Stimulated activated CD4-positive, alpha-beta T cell treated with anti-CD3 and anti-CD28 coated beads, TNF-alpha, amount 100 ng/mL, for 1 hour (primary cell): ENCODE results near the gene EVA1A.

Experiments
- DNase-seq, 3 donors: peaks; one replicate each; pipeline ENCODE4 v3.0.0-alpha.2; 2020; ENCODE audit warnings: low read depth in 3 of 3, low spot score in 1 of 3

Gene EVA1A

DNA sequence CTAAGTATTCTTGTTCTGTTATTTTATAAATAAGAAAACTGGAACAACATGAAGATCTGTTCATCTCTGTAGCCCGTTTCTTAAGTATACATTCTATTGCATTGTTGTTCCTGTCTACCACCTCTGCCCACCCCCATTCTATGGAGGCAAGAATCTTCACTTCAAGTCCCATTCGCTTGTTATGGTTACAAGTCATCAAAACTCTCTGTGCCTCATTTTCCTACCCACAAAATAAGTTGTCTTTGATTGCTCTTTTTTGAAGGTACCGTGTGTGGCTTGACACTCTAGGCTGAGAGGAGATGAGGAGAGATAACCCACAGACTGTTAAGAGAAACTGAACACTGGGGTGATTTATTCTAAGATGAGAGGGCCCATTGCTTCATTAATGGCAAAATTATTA is 2.9 kb upstream of the EVA1A start:
- no peak for DNase-seq

DNA sequence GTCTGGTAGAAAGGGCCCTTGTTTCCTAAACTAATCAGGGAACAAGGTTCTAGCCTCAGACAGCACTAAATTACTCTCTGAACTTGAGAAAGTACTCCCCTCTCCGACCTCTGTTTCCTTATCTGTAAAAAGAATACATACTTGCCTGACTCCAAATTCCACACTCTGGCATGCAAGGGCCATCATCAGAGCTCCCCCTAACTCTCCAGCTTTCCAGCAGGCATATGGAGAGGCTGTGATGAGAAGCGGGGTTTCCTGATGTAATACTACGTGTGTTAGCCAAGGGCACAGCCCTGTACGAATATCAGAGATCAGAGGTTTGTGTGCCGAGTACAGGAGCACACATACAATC is 1.8 kb upstream of the EVA1A start:
- no peak for DNase-seq

DNA sequence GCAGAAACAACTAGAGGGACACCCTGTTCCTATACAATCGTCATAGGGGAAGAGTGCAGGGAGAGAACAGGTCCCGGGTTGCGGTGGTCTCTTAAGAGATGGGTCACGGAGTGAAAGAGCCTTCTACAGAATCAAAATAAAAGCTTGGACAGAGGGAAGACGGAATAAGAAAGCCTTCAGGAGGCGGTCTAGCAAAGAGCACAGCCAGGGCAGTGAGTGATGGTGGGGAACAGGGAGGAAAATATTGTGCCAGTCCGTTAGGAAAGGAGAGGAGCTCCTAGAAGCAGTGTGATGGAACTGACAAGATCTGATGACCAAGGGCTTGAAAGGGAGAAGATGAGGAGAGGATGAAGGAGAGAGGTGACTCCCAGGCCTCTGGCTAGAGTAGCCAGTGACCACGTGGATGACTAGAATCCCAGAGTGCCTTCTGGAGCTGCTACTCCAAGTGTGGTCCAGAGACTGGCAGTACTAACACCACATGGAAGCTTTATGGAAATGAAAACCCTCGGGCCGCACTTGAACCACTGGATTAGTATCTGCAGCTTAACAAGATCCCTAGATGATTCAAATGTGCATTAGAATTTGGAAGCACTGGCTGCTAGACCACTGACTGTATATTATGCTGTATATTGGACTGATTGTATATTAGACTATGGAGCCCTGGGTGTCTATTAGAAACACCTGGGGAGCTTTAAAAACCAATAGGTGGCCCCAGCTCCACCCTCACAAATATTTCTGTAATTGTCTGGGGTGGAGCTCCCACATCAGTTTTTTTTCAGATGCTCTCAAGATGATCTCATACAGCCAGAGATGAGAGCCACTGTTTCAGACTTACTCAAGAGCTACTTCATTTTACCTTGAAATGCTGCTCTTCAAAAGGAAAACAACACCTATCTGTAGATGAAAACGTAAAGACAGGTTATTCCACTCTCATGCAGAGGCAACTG is 1.1 kb upstream of the EVA1A start:
- no peak for DNase-seq

DNA sequence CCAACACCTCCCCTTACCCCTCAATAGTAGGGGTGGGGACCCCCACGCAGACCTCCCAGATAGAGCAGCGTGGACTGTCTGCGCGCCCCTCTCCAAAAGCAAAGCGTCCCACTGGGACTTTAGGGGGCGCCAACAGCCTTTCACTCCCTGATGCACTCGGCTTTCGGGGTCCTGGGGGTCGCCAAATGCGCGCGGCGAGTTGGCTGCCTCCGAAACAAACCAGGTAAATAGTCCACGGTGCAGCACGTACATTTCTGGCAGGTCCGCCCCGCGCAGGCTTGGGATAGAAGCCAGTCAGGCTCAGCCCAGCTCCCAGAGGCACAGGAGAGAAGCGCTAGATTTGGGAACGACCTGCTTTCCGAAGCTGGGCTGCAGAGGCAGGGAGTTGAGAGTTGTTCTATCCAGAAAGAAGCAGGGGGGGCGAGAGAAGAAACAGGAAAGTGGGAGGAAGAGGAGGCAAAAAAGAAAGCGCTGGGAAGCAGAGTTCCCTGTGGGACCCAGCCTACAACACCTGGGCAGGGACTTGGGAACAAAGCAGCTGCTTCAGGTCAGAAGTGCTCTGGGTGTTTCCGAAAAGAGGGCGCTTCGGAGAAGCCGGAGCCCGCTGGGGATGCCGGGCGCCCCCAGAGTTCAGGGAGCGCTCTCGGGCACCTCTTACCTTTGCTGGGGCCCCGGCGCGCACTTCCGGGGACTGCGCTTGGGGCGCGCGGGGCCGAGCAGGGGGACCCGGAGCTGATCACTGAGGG is 544 bp downstream of the EVA1A start:
- DNase-seq: no peak

DNA sequence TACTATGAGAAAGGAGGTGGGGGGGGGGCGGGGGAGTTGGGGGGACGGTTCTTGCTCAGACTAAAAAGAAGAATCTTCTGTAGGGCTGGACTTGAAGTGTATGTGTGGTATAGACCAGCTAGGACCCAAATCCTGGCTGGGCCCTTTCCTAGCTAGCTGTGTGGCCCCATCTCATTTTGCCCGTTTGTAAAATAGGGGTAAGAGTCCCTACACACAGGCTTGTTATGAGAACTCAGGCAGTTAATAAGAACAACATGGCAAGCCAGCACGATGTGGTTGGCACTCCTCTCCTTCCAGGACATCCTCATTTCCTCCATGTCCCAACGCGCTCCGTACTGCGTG is 1.1 kb downstream of the EVA1A start:
- no peak for DNase-seq

DNA sequence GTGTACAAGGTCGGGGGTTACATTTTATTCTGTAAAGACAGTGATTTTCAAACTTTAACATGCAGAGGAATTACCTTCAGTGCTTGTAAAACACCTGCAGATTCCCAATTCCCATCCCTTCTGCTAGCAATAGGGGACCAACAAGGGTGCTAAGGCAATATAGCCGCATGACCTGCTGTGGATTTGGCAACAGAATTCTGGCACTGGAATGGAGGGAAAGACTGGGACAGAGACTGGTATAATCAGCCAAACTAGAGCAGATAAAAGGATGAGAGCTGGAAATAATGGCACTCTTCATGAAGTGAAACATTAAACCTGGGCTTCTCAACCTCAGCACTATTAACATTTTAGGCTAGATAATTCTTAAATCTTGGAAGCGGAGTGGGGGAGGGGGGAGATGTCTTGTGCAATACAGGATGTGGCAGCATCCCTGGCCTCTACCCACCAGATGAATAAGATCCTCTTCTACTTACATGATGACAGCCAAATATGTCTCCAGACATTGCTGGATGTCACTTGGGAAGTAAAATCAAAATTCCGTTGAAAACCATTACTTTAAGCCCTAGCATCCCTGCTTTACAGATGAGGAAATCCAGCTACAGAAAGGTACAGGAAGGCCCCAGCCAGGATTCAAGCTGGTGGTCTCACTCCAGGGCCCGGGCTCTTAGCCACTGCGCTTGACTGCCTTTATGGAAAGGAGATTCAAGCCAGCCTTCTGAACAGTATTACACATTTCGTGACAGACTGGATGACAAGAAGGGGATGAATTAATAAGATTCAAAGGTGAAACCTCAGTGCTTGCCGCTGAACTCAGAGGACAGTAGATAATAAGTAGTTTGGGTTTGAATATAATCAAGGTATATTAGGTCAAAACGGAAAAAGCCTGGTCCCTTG is 1.7 kb downstream of the EVA1A start:
- no peak for DNase-seq

DNA sequence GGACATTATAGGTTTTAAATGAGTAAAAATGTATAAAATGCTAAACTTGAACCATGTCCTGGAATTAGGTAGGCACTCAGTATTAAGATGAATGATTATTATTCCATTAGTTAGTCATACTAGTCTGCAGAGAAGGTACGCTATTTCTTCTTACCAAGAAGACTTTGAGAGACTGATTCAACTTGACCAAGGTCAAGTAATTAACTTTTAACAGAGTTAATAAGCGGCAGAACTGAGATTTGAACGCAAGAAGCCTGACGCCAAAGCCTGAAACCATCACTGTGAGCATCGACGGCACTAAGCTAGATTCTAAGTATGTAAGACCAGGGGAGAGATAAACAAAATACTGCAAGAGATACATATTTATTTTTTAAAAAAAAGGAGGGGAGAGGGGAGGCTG is 2.6 kb downstream of the EVA1A start:
- DNase-seq: no peak

DNA sequence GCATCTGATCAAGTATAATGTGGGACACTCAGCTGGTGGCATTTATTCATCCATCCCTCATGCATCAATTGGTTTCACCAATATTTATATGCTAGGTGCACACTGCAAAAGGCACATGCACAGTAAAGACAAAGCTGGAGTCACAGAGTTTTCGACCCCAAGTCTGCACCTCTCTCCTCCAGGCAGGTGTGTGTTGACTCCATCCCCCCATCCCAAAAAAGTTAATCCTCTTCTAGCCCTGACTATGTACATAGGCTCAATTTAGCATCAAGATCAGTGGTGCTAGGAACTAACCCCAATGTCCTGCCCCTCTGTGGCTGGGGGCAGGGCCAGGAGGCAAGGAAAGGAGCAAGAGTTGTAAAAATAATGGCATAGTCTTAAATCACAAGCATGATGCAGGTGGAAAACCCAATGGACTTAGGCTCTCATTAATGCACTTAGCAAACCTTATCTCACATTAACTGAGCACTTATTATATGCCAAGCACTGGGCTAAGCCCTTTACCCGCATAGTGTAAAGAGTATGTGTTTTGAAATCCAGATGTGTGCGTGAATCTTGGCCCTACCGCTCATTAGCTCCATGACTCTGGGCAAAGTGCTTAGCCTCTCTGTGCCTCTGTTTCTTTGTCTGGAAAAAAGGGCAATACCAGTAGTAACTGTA is 3.1 kb downstream of the EVA1A start:
- no peak for DNase-seq

DNA sequence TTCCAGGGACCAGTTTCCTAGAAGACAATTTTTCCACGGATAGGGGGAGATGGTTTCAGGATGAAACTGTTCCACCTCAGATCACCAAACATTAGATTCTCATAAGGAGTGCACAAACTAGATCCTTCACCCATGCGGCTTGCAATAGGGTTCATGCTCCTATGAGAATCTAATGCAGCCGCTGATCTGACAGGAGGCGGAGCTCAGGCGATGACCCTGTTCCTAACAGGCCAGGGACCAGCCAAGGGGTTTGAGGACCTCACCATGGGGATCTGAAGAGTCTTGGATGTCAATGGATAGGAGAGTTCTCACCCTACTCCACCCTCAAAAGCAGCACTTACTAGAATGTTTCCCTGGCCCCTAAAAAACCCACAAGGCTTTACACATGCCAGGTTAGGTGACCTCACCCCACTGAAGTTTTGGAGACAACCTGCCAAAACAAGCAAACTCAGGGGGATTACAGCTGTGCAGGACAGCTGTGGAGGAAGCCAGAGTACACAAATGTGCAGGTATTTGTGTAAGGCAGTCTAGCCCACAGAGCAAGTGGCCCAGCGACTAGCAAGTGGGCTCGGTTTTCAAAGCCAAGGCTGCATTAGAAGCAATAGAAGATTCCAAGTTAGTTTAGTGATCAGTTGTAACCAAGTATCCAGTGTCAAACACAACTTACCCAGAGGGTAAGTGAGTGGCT is 3.9 kb downstream of the EVA1A start:
- DNase-seq: no peak

DNA sequence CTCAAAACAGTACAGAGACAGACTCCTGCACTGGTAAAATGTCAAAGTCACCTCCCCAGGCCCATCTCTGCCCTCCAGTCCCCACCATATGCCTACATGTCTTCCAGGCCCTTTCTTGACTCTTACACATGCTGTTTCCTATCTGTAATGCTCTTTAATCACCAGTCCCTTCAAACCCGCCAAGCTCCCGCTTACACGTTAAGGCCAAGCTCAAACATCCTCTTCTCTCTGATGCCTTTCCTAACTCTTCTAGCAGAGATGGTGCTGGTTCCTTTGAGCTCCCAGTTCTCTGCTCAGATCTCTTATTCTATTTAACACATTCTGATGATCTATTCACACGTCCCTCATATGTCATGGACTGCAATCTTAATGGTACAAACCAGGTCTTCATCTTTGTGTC is 5.0 kb downstream of the EVA1A start:
- no peak for DNase-seq

DNA sequence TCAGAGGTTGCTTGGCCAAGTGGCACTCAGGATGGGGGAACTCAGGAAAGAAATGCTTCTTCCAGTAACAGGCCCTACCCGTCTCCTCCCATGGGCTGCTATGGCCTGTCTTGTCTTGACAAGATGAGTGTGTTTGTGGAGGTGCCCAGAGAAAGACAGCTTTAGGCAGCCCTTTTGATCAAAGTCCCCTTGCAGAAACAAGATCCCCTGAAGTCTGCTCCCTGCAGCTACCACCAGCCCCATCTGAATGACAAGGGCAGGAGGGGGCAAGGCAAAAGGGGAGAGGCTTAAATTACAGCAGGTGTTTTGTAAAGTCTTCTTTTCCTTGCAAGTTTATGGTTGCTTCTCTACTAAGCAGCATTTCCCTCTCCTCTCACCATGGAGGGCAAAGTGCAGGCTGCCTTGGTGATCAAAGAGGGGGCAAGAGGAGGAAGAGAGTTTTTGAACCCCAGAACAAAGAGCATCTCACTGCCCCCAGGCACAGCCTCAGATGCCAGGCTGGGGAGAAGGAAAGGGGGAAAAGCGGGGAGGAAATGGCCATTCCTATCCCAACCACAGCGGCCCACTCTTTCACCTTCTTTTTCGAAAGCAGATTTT is 6.7 kb downstream of the EVA1A start:
- no peak for DNase-seq

DNA sequence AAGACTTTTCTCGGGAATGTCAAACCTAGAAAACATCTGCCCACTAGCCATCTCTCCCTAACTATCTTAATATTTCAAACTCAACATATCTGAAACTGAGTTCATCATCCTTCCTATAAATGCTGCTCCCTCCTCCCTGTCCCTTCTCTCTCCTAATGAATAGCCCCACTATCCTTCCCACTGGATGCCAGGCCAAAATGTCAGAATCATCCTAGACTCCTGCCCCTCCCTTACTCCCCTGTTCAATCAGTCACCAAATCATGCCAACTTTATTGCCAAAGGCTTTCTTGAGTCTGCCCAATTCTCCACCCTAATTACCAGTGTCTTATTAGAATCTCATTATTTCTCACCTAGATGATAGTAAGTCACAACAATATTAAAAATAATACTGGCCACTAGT is 8.5 kb downstream of the EVA1A start:
- DNase-seq: no peak

DNA sequence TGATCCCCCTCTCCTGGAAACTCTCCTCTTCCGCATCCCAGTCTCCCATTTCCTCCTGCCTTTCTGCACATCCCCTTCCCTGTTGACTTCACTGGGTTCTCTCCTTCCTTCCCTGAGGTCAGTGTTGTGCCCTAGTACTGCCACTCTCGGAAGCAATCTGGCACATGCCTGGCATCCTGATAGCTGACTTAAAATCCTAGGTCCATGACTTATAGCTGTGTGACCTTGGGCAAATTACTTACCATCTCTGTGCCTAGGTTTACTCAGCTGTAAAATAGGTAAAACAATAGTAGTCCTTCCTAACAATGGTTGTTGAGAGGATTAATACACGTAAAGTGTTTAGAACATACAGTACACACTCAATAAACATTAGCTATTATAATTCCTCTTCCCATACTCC is 9.3 kb downstream of the EVA1A start:
- no peak for DNase-seq

DNA sequence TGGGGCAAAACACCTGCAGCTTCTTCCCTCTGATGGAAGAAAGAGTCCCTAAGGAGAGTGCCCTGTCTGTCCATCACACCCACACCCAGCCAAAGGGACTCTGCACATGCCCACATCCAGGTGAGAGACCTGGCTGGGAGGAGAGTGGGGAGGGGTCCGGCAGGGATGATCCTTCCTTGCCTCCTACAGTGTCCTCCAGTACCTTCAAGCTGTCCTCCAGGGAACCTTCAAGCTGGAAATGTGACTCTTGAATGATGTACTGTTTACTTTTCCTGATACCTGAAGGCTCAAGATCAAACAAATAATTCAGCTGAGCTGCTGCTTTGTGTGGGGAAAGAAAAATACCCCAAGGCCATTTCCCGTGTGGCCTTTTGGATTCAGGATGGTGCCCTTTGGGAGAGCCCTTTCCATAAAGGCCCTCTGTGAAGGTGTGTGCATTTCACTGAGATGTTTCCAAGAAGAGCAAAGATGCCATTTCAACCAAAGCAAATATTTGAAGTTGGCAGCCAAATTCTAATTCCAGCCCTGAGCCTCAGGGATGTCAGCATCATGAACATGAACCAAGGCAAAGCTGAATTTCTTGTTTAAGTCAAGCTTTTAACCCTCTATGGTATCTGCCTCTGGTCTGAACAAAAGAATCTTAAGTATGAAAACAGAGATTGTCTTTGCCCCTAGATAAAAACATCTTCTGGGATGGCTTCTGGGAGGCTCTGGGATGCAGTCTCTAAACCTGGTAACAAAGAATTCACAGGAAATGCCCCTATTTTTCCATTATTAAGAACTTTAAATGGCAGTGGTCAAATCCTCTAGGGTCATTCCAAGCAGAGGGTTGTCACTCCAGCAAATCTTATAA is 11.1 kb downstream of the EVA1A start:
- no peak for DNase-seq

DNA sequence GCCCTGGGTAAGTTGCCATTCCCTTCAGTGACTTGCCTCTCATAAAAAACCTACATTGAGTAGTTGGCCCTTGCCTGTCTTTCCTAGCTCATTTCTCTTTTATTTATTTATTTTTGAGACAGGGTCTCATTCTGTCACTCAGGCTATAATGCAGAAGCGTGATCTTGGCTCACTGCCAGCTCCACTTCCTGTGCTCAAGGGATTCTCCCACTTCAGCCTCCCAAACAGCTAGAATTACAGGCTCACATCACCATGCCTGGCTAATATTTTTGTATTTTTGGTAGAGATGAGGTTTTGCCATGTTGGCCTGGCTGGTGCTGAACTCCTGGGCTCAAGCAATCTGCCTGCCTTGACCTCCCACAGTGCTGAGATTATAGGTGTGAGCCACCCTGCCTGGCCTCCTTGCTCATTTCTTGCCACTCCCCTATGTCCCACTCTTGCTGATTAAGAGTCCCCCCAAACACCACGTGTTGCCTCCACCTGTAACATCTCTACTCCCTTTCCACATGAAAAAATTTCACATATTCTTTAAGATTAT is 12.6 kb downstream of the EVA1A start:
- DNase-seq: no peak

DNA sequence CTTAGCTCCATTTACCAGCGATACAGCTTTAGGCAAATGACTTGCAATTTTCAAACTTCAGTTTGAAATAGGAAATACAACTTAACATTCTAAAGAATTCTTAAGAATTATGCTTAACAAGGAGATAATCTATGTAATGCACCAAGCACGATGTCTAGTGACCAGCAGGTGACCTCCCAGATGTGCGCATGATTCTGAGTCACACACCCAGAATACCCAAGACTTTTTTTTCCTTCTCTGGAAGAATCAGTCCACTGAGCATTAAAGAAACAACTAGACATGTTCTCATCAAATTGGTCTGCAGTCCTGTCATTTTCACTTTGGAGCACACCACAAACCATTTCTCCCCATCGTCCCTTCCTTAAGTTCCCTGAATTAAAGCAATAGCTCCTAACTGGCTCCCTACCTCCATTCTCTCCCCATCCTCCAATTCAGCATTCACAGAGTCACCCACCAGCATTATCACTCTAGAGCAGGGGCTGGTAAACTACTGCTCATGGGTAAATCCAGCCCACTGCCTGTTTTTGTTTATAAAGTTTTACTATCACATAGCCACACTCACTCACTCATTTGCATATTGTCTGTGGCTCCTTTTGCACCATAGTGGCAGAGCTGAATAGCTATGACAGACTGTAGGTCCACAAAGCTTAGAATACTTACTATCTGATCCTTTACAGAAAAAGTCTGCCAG is 13.2 kb downstream of the EVA1A start:
- no peak for DNase-seq

DNA sequence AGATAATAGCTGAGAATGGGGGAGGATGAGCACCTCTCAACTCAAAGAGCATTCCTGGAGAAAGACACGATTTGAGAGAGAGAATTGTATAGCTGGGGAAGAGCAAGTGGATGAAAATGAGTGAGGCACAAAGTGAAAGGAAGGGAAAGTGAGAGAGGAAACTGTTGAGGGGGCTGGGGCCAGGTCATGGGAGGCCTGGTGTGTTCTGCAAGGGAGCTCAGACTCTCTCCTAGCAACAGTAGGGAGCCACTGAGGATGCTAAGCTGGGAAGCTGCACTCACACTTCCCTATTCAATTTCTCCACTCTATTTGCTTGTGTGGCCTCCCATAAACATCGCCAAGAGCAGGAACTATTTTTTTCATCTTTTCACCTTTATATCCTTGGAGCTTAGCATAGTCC is 14.8 kb downstream of the EVA1A start:
- no peak for DNase-seq

DNA sequence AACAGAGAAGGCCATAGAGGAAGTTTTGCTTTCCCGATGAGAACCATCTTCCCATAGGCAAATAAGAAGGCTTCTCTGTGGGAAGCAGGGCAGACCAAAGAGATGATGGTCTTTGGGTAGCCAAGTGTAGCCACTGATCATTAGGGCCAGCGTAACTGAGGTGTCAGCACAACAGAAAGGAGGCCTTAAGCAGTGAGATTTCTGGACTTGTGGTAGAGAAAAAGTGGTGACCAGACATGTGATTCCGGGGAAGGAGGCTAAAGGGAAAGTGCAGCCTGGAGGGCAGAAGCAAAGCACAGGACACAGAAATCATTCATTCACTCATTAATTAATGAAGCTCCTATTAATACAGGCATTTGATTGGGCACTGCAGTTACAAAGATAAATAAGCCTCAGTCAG is 15.4 kb downstream of the EVA1A start:
- no peak for DNase-seq
